ENCODE measurements around the gene SLC52A1.

DNA sequence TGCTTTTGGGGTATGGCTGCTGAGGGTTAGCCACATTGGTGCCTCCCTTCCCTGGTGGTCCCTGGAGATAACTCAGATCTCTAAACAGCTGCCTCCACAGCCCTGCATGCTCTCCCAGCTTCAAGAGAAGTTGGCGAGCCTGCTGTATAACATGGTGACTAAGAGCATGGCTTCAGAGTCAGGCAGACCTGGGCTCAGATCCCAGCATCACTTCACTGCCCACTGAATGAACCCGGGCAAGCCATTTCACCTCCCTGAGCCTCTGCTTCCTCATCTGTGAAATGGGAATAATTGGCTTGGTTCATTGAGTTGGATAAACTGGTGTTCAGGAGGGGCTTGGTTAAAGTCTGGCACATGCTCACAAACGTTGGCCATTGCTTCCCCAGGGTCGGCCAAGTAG lies 20.9 kb downstream of the SLC52A1 start:
- TF ChIP-seq, protein P1, sequence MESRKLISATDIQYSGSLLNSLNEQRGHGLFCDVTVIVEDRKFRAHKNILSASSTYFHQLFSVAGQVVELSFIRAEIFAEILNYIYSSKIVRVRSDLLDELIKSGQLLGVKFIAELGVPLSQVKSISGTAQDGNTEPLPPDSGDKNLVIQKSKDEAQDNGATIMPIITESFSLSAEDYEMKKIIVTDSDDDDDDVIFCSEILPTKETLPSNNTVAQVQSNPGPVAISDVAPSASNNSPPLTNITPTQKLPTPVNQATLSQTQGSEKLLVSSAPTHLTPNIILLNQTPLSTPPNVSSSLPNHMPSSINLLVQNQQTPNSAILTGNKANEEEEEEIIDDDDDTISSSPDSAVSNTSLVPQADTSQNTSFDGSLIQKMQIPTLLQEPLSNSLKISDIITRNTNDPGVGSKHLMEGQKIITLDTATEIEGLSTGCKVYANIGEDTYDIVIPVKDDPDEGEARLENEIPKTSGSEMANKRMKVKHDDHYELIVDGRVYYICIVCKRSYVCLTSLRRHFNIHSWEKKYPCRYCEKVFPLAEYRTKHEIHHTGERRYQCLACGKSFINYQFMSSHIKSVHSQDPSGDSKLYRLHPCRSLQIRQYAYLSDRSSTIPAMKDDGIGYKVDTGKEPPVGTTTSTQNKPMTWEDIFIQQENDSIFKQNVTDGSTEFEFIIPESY (IDR thresholded peaks at IDR 0.05; ENCODE audit: borderline replicate concordance, low read depth), result no peak
- no peak for TF ChIP-seq POLR2AphosphoS5 (IDR thresholded peaks at IDR 0.05; ENCODE audit: low read depth, low read length)
- no peak for TF ChIP-seq GABPA (IDR thresholded peaks at IDR 0.05; ENCODE audit: low read depth)
- TF ChIP-seq, protein P2, sequence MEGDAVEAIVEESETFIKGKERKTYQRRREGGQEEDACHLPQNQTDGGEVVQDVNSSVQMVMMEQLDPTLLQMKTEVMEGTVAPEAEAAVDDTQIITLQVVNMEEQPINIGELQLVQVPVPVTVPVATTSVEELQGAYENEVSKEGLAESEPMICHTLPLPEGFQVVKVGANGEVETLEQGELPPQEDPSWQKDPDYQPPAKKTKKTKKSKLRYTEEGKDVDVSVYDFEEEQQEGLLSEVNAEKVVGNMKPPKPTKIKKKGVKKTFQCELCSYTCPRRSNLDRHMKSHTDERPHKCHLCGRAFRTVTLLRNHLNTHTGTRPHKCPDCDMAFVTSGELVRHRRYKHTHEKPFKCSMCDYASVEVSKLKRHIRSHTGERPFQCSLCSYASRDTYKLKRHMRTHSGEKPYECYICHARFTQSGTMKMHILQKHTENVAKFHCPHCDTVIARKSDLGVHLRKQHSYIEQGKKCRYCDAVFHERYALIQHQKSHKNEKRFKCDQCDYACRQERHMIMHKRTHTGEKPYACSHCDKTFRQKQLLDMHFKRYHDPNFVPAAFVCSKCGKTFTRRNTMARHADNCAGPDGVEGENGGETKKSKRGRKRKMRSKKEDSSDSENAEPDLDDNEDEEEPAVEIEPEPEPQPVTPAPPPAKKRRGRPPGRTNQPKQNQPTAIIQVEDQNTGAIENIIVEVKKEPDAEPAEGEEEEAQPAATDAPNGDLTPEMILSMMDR (IDR thresholded peaks at IDR 0.05), result no peak
- TF ChIP-seq, protein P3, sequence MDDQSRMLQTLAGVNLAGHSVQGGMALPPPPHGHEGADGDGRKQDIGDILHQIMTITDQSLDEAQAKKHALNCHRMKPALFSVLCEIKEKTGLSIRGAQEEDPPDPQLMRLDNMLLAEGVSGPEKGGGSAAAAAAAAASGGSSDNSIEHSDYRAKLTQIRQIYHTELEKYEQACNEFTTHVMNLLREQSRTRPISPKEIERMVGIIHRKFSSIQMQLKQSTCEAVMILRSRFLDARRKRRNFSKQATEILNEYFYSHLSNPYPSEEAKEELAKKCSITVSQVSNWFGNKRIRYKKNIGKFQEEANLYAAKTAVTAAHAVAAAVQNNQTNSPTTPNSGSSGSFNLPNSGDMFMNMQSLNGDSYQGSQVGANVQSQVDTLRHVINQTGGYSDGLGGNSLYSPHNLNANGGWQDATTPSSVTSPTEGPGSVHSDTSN (IDR thresholded peaks at IDR 0.05), result no peak
- TF ChIP-seq TCF12 (IDR thresholded peaks at IDR 0.05), result no peak
- TF ChIP-seq JUND (IDR thresholded peaks at IDR 0.05), result no peak
- TF ChIP-seq EP300 (IDR thresholded peaks at IDR 0.05; ENCODE audit: borderline replicate concordance in 1 of 2, low read depth in 1 of 2, low read length in 1 of 2), result no peak
- TF ChIP-seq RXRA (IDR thresholded peaks at IDR 0.05; ENCODE audit: borderline replicate concordance, low read depth), result no peak
- TF ChIP-seq RFX5 (IDR thresholded peaks at IDR 0.05; ENCODE audit: low read length), result no peak

All from SK-N-SH (cell line).